HG03045 (cell line): ENCODE data around the gene CBS.
"Not testable (repeated sequence)": the region's sequence is repeated elsewhere in the genome, so short reads cannot be mapped to it uniquely, and the experiment has no call there.

Experiments used
- ATAC-seq: cut with Tn5 transposase; IDR thresholded peaks from one replicate; pipeline ENCODE4 v1.9.1; 2021; ENCODE audit warnings: mild to moderate bottlenecking, moderate library complexity; ENCODE audit not compliant: unreplicated experiment

Gene CBS

GRCh38 chr21:43027846-43028731 lies 47.5 kb downstream of the CBS start:
- no peak for ATAC-seq

GRCh38 chr21:43025636-43026180 lies 49.9 kb downstream of the CBS start:
- ATAC-seq, result no peak

GRCh38 chr21:43024439-43025136 lies 51.0 kb downstream of the CBS start:
- ATAC-seq, result no peak

DNA sequence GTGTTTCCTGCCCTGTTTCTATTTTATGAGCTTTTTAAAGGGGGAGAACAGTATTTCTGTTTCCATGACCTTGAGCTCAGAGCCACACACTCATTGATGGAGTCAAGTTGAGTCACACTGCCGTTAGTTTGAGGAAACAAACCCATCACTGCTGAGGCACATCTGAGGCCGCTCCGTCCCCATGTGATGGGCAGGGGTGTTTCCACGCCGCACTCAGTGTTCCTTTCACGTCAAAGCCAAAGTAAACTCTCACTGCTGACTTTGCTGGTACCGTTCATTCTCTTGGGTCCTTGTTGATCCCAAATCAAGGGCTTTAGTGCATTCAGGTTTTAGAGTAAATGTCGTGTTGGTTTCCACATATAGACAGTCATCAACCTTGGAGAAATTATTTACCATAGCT lies 52.5 kb downstream of the CBS start:
- ATAC-seq, result no peak

DNA sequence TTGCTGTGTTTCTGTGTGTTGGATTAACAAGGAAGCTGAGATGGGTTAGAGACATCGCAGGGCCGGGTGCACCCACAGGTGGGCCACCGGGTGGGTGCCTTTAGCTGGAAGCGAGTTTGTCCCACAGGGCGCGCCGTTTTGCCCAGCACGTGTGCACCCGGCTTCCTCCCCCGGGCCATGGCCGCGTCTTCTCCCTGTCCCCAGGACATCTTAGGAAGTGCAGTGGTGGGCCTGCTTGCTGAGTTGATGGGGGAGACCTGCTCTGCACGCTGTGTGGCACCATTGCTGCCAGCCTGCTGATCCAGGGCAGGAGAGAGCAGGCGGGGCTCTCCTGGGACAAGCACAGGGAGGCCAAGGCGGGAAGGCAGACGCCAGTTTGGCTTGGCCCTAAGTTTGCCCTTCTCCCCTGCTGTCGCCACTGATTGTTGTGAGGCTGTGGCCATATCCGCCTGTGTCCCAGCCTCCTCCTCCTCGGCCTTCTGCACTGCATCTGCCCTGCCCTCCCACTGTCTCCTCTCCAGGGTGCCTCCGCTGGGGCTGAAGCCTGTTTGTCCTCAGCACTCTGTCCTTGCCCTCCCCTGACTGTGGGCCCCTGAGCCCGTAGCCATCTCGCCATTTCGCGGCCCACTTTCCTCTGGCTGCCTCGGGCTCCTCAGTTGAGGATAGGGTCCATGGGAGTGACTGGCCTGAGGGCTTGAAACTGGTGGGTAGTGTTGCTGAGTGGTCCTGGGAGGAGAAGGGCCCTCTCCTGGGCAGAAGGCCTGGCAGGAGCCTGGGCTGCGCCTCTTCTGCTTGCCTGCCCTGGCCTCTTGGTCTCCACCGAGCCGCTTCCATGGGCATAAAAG lies 53.7 kb downstream of the CBS start:
- no peak for ATAC-seq

- ATAC-seq, result no peak
Observed at GRCh38 chr21:43021191-43021590, 54.4 kb downstream of the CBS start.

DNA sequence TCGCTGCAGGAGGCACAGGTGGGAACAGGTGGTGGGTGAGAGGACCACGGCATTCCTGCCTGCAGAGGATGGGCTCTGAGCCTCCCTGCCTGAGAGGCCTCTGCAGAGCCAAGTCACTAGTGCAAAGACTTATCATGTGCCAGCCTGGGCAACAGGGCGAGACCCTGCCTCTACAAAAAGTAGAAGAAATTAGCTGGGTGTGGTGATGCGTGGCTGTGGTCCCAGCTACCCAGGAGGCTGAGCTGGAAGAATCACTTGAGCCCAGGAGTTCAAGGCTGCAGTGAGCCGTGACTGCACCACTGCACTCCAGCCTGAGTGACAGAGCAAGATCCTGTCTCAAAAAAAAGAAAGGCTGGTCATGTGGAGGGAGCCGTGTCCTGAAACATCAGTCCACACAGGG lies 54.9 kb downstream of the CBS start:
- ATAC-seq, result no peak

GRCh38 chr21:43020177-43020576 lies 55.5 kb downstream of the CBS start:
- ATAC-seq, result no peak

GRCh38 chr21:43018519-43018918 lies 57.1 kb downstream of the CBS start:
- ATAC-seq, result no peak

DNA sequence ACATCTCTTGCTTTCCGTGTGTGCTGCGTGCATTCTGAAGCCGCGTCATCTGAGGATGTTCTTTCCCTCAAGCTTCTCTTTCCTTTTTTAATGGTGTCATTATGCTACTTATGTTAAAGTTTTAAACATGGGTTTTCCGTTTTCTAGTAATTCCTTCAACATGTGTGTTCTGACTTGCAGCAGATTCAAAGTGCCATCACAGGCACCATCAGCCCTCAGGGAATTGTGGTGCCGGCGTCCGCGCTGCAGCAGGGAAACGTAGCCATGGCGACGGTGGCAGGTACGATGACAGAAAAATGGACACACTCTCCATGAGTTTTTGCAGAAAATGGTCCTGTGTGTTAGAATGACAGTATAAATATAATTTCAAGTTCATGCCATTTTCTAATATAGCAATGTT lies 58.9 kb downstream of the CBS start:
- no peak for ATAC-seq

GRCh38 chr21:43015906-43016540 lies 59.6 kb downstream of the CBS start:
- no peak for ATAC-seq

GRCh38 chr21:43012596-43012995 lies 63.0 kb downstream of the CBS start:
- no peak for ATAC-seq

DNA sequence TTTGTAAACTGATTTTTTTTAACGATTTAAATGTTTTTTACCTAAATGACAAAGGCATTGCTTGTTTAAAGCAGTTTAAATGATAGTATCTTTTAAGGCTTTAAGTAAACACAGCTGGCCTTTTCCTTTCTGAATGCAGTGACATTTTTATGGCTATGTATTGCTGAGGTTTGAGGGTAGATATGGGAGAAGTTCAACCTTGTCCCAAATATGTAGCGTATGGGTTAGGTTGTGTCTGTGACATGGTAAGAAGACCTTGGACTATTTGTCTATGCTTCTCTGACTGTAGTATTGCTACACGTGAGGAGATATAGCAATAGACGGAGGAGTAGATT lies 68.8 kb downstream of the CBS start:
- no peak for ATAC-seq

GRCh38 chr21:43006051-43006873 lies 69.4 kb downstream of the CBS start:
- ATAC-seq, result not testable (repeated sequence)

- ATAC-seq, result no peak
Observed at GRCh38 chr21:43005635-43006034, 70.0 kb downstream of the CBS start.

DNA sequence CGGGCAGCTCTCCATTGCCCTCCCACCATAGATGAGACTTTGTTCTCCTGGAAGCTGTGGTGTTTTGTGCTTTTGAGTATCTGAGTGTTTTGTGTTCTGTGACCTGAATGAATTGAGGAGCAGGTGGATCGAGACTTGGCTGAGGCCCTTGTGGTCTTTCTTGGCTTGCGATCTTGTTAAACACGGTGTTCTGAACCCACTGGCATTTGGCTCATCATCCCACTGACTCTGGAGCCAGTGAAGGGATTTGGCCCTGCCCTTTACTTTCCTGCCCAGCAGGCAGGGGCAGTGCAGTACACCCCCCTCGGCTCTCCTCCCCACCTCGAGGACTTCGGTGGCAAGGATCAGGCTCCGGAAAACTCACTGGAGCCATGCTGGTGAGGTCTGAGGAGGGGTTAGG lies 70.7 kb downstream of the CBS start:
- ATAC-seq, result no peak
